ENCODE results near the gene RAX.
"Not testable (repeated sequence)": the region's sequence is repeated elsewhere in the genome, so short reads cannot be mapped to it uniquely, and the experiment has no call there.

DNA sequence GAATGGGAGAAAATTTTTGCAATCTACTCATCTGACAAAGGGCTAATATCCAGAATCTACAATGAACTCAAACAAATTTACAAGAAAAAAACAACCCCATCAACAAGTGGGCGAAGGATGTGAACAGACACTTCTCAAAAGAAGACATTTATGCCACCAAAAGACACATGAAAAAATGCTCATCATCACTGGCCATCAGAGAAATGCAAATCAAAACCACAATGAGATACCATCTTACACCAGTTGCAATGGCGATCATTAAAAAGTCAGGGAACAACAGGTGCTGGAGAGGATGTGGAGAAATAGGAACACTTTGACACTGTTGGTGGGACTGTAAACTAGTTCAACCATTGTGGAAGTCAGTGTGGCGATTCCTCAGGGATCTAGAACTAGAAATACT, 11.4 kb downstream of the RAX start:
- not testable (repeated sequence) for TF ChIP-seq CTCF, POLR2AphosphoS5 (IDR thresholded peaks at IDR 0.05)

Measured in sigmoid colon (tissue), 4 donors.